Spleen (tissue), 11 donors: ENCODE results near the gene DCN. TPM values are rescaled to one million over a fixed set of nuclear protein-coding genes. Genes with fewer than 3 reads are reported as not detected.

ENCODE experiments used
- DNase-seq: peaks from one replicate; pipeline ENCODE4 v3.0.0-alpha.2; 2020
- H3K27ac ChIP-seq, 8 donors: fragments of 200-600 bp; sonication (generic) in 7 of 8; 1 replicate in 4 of 8; 2 replicates in 4 of 8; pipeline versions ENCODE4 v1.5.0 to v1.8.0; 2016 to 2021; ENCODE audit warnings: inconsistent platforms in 4 of 8, mild to moderate bottlenecking in 4 of 8, moderate library complexity in 1 of 8
- H3K27me3 ChIP-seq, 7 donors: fragments of 200-600 bp; sonication (generic) in 6 of 7; replicated peaks in 1 of 7; 1 replicate in 4 of 7; 2 replicates in 3 of 7; pipeline versions ENCODE4 v1.5.0 to v1.8.0; 2016 to 2021; ENCODE audit warnings: inconsistent platforms in 3 of 7, mild to moderate bottlenecking in 1 of 7
- H3K36me3 ChIP-seq, 6 donors: fragments of 200-600 bp; sonication (generic) in 5 of 6; 1 replicate in 4 of 6; 2 replicates in 2 of 6; pipeline versions ENCODE4 v1.5.0 to v1.8.0; 2016 to 2021; ENCODE audit warnings: inconsistent platforms in 2 of 6
- H3K4me1 ChIP-seq, 6 donors: fragments of 200-600 bp; sonication (generic) in 5 of 6; 1 replicate in 3 of 6; 2 replicates in 3 of 6; pipeline versions ENCODE4 v1.5.0 to v1.8.0; 2016 to 2021; ENCODE audit warnings: inconsistent platforms in 3 of 6
- H3K4me3 ChIP-seq, 8 donors: fragments of 200-600 bp; sonication (generic) in 7 of 8; 1 replicate in 4 of 8; 2 replicates in 4 of 8; pipeline versions ENCODE4 v1.5.0 to v1.8.0; 2016 to 2021; ENCODE audit warnings: inconsistent platforms in 4 of 8, mild to moderate bottlenecking in 4 of 8, moderate library complexity in 2 of 8
- H3K9me3 ChIP-seq, 8 donors: fragments of 200-600 bp; sonication (generic) in 7 of 8; 1 replicate in 4 of 8; 2 replicates in 4 of 8; pipeline versions ENCODE4 v1.5.0 to v1.8.0; 2016 to 2021; ENCODE audit warnings: inconsistent platforms in 4 of 8
- CTCF ChIP-seq, 11 experiments: fragments of 200-600 bp in 7 of 11; fragments of 450-650 bp in 4 of 11; sonication (generic) in 4 of 11; IDR thresholded peaks in 8 of 11; conservative IDR thresholded peaks in 3 of 11; 1 replicate in 7 of 11; 2 replicates in 4 of 11; pipeline versions ENCODE4 v1.4.0 to v1.8.0; 2016 to 2021; ENCODE audit warnings: antibody characterized with exemption in 11 of 11, inconsistent platforms in 4 of 11, mild to moderate bottlenecking in 1 of 11
- POLR2A ChIP-seq, 3 donors: fragments of 450-650 bp; IDR thresholded peaks; one replicate each; pipeline ENCODE4 v1.5.1; 2017; ENCODE audit warnings: antibody characterized with exemption in 3 of 3, mild to moderate bottlenecking in 1 of 3
- POLR2AphosphoS5 ChIP-seq, 3 donors: sonication (generic); formaldehyde crosslinking; IDR thresholded peaks; one replicate each; pipeline ENCODE4 v1.5.1; 2017; ENCODE audit warnings: antibody characterized with exemption in 3 of 3
- WGBS, 5 donors: extraction: QIAGEN DNeasy Blood & Tissue Kit in 3 of 5; methylation state at CpG; one replicate each; pipeline versions ENCODE4 v1.1.5 to v1.1.7; 2013 to 2018; 5-methylcytosine and 5-hydroxymethylcytosine counted together
- intact Hi-C: fragments of 100-400 bp; cut with DNase I; formaldehyde crosslinking; loops from one replicate; pipeline ENCODE4 v1.15.0; 2023; ENCODE audit warnings: low total_unique reads
- polyA plus RNA-seq, 3 donors: library from polyadenylated mRNA; stranded (reverse); fragments of 200-250 nt; gene quantifications; one replicate each; pipeline ENCODE4 v1.2.1, GENCODE V29; 2013
- total RNA-seq, 7 donors: library from RNA; depleted of rRNA in 3 of 7; stranded (reverse); fragments of >200 nt in 3 of 7; fragmentation: NEBNext Ultra II Directional in 4 of 7; extraction: Animal tissue kit (Norgen Biotek cat#: 25700) in 4 of 7; gene quantifications; one replicate each; pipeline versions ENCODE4 v1.1.0 to v1.2.1, GENCODE V29; 2016 to 2021
- donor health status: healthy with polysubstance abuse.
- donor health status: DM: no; HTN: no; CAD: no; lungs with moderate emphysema.
- donor health status: DM: no; HTN: no; CAD: no.
- donor health status: Bipolar disorder and iron deficiency.
- donor health status: healthy.
- donor health status: DM: no; HTN: no; CAD: no.
- donor health status: DM: yes; HTN: yes; CAD: no.

The DCN gene
- total and polyA plus RNA-seq, 10 donors = 1.6 to 60.1 (median 7.7) TPM

GRCh38 chr12:91219511-91219910, 36.9 kb upstream of the DCN start:
- intact Hi-C loops = no loop called here
- no peak for DNase-seq
- Histone ChIP-seq H3K4me1 (no peaks in the 10 kb centered on the region), H3K27me3 (no peaks in the 10 kb centered on the region), H3K4me3 (no peak overlapping the region), H3K27ac (no peak overlapping the region), H3K9me3 (no peaks in the 10 kb centered on the region), H3K36me3 (no peaks in the 10 kb centered on the region)
- TF ChIP-seq POLR2AphosphoS5 (IDR thresholded peaks at IDR 0.05) (no peak), POLR2A (IDR thresholded peaks at IDR 0.05) (no peak), CTCF (IDR thresholded peaks at IDR 0.05 in 8 of 11, conservative IDR thresholded peaks at IDR 0.05 in 3 of 11) (no peak)

- no peak for DNase-seq
- 85 to 92% (median 90%) methylated on average over 2 of the region's 2 CpGs for WGBS, 5 donors
These were observed 34.3 kb upstream of the DCN start for GRCh38 chr12:91216871-91217270.

GRCh38 chr12:91215940-91216454, 33.4 kb upstream of the DCN start:
- Histone ChIP-seq H3K36me3 (no peaks in the 10 kb centered on the region), H3K27ac (no peak overlapping the region), H3K27me3 (no peaks in the 10 kb centered on the region), H3K4me1 (no peaks in the 10 kb centered on the region), H3K4me3 (no peak overlapping the region), H3K9me3 (peaks cover 0 to 11% (median 2%) of the 10 kb centered on the region in 8 donors)
- intact Hi-C loops = no loop called here
- 66 to 85% (median 79%) methylated on average over 3 of the region's 3 CpGs for WGBS, 5 donors
- TF ChIP-seq POLR2A (IDR thresholded peaks at IDR 0.05) (no peak), POLR2AphosphoS5 (IDR thresholded peaks at IDR 0.05) (no peak), CTCF (IDR thresholded peaks at IDR 0.05 in 8 of 11, conservative IDR thresholded peaks at IDR 0.05 in 3 of 11) (no peak)
- DNase-seq = no peak

More at GRCh38 chr12:91216871-91217270, 34.3 kb upstream of the DCN start:
- intact Hi-C loops = no loop called here
- Histone ChIP-seq H3K27me3 (no peaks in the 10 kb centered on the region), H3K36me3 (no peaks in the 10 kb centered on the region), H3K9me3 (peaks cover 0 to 11% (median 2%) of the 10 kb centered on the region in 8 donors), H3K27ac (no peak overlapping the region), H3K4me1 (no peaks in the 10 kb centered on the region), H3K4me3 (no peak overlapping the region)
- no peak for TF ChIP-seq POLR2A (IDR thresholded peaks at IDR 0.05)
- no peak for TF ChIP-seq CTCF (IDR thresholded peaks at IDR 0.05 in 8 of 11, conservative IDR thresholded peaks at IDR 0.05 in 3 of 11)
- TF ChIP-seq POLR2AphosphoS5 (IDR thresholded peaks at IDR 0.05) = no peak

GRCh38 chr12:91211866-91212265, 29.2 kb upstream of the DCN start:
- H3K36me3 ChIP-seq = no peaks in the 10 kb centered on the region
- H3K27me3 ChIP-seq = no peaks in the 10 kb centered on the region
- no peak for DNase-seq
- intact Hi-C loops = no loop called here
- peaks cover 0 to 13% (median 2%) of the 10 kb centered on the region in 8 donors for H3K9me3 ChIP-seq
- no peaks in the 10 kb centered on the region for H3K4me1 ChIP-seq
- no peak overlapping the region for H3K27ac ChIP-seq
- no peak overlapping the region for H3K4me3 ChIP-seq
- no peak for TF ChIP-seq POLR2AphosphoS5 (IDR thresholded peaks at IDR 0.05)
- TF ChIP-seq CTCF (IDR thresholded peaks at IDR 0.05 in 8 of 11, conservative IDR thresholded peaks at IDR 0.05 in 3 of 11) = no peak
- TF ChIP-seq POLR2A (IDR thresholded peaks at IDR 0.05) = no peak
- WGBS, 5 donors = 77 to 91% (median 82%) methylated on average over 1 of the region's 1 CpG
